GM12878 (cell line): ENCODE data around the gene PJA1.

ENCODE experiments used
- NFYB ChIP-seq: IDR thresholded peaks from 2 replicates; pipeline ENCODE4 v1.6.1; 2011; ENCODE audit warnings: low read depth, mild to moderate bottlenecking, low read length, improper control_type of control experiment, moderate library complexity; ENCODE audit not compliant: insufficient read depth
- RBBP5 ChIP-seq: fragments of 200-600 bp; sonication (generic); conservative IDR thresholded peaks from 2 replicates; pipeline ENCODE4 v1.6.1; 2016
- SP1 ChIP-seq: IDR thresholded peaks from one replicate; pipeline ENCODE4 v1.6.1; 2011; ENCODE audit warnings: low read depth, low read length
- SREBF1 ChIP-seq: IDR thresholded peaks from 2 replicates; pipeline ENCODE4 v1.6.1; 2012; ENCODE audit warnings: mild to moderate bottlenecking, low read length
- TF ChIP-seq, protein P1 (sequence below), 3 experiments: IDR thresholded peaks in 2 of 3; conservative IDR thresholded peaks in 1 of 3; 2 replicates each; pipeline ENCODE4 v1.5.1; 2011; ENCODE audit warnings: low read depth in 3 of 3, low read length in 3 of 3, mild to moderate bottlenecking in 3 of 3, control low read depth in 2 of 3, moderate library complexity in 2 of 3, inconsistent platforms in 1 of 3, mixed read lengths in 1 of 3; ENCODE audit not compliant: control insufficient read depth in 2 of 3, insufficient read depth in 1 of 3; ENCODE audit errors: extremely low read depth in 1 of 3

DNA sequence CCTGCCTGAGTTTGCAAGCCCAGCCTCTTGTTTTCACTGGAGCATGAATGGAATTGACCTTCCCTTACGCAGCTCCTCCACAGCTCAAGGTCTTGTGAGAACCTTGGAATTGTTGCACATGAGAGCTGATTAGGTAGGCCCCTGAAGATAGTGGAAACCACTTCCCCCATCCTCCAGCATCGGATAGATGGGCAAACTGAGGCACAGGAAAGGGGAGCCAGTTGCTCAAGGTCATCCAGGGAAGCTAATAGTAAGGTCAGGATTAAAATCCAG, 27.2 kb downstream of the PJA1 start:
- TF ChIP-seq SP1 (no peak), NFYB (no peak), RBBP5 (no peak), SREBF1 (no peak)
- TF ChIP-seq, protein P1, sequence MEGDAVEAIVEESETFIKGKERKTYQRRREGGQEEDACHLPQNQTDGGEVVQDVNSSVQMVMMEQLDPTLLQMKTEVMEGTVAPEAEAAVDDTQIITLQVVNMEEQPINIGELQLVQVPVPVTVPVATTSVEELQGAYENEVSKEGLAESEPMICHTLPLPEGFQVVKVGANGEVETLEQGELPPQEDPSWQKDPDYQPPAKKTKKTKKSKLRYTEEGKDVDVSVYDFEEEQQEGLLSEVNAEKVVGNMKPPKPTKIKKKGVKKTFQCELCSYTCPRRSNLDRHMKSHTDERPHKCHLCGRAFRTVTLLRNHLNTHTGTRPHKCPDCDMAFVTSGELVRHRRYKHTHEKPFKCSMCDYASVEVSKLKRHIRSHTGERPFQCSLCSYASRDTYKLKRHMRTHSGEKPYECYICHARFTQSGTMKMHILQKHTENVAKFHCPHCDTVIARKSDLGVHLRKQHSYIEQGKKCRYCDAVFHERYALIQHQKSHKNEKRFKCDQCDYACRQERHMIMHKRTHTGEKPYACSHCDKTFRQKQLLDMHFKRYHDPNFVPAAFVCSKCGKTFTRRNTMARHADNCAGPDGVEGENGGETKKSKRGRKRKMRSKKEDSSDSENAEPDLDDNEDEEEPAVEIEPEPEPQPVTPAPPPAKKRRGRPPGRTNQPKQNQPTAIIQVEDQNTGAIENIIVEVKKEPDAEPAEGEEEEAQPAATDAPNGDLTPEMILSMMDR (IDR thresholded peaks at IDR 0.05 in 2 of 3, conservative IDR thresholded peaks at IDR 0.05 in 1 of 3; ENCODE audit: control insufficient read depth in 2 of 3, extremely low read depth in 1 of 3, insufficient read depth in 1 of 3, low read depth in 3 of 3, low read length in 3 of 3): no peak
